ENCODE measurements around the gene PDYN.

PDYN gene

GRCh38 chr20:1949347-1950100, 44.3 kb downstream of the PDYN start:
- DNase-seq = no peak

DNA sequence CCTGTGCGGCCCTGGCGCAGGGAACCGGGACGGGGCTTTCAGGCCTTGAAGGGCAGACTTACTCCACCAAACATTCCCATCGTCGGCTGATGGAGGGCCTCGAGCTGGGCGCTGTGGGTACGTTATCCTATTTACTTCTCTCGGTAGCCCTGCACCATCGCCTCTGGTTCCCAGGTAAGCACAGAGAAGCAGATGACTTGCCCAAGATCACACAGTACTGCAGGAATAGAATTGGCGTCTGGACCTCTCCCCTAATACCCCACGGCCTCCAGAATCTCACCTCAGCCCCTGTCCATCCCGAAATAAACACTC, 46.4 kb downstream of the PDYN start:
- DNase-seq = no peak

DNA sequence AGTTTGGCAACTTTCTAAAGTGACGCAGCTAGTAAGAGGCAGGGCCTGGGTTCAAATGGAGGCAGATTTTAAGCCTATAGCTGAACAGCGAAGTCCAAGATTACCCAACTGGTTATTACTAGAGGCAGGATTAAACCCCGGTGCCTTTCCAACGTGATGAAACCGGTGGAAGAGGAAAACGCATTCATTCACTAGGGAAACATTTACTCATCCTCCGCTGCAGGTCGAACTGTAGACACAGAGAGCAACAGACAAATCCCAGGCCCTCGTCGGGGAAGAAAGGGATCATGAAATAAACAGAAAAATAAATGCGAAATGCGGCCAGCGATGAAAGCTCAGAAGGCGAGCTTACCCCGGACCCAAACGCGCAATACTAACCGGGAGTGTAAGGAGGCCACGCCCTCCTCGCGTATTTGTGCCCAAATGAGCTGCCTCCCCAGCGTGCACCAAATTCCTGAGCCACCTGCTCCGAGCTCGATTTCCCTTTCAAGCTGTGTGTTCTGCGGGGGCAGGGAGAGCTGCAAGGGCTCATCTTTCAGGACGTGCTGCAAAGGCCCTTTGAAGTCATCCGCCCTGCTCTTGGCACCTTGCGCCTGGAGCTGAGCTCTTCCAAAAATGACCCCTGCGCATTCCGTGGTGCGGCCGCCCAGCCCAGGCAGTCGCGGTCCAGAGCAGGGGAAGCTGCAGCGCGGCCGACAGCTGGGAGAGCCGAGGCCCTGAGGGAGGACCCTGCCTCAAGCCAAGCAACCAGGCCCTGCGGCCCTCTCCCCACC, 46.9 kb downstream of the PDYN start:
- DNase-seq = no peak

DNA sequence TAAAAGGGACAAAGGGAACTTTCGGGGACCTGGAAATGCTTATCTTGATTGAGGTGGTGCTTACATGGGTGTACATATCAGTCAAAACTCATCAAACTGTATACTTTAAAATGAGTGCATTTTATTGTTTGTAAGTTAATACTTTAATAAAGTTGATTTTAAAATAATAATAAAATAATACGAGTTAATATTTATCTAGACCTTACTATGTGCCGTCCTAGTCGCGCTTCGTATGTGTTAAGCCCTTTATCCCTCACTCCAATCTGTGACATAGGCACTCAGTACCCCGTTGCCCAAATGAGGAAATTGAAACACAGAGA, 47.5 kb downstream of the PDYN start:
- no peak for DNase-seq

GRCh38 chr20:1945660-1946059, 48.2 kb downstream of the PDYN start:
- DNase-seq = no peak

GRCh38 chr20:1945134-1945618, 48.7 kb downstream of the PDYN start:
- DNase-seq = no peak

- DNase-seq = no peak
Measured at GRCh38 chr20:1944345-1945091, 49.3 kb downstream of the PDYN start.

DNA sequence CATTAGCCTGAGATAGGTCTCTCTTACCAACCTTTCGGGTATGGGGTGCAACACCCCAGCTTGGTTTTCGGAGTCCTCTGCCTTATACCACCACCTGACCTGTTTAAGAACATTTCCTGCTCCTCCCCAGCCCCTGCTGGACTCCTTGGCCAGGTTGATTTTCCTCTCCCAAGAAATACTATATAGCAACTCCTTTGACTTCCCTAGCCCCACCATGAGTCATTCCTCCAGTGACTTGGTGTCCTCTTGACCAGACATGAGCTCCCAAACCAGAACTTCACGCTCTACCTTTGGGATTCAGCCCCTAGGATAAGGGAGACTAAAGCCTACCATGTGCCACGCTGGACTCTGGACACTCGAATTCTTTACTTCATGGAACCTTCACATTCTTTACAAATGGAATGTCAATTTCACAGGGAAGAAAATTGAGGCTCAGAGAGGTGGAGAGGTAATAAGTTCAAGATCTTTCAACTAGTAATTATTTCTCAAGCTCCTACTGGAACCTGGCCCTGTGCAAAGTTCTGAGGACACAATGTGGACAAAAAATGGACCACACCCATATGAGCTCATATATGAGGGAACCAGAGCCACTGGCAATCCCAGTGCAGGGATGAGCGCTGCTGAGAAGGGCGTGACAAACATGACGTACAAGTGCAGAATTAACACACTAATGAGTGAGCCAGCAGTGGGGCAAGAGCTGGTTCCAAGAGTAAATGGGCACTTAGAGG, 50.4 kb downstream of the PDYN start:
- DNase-seq = no peak

DNA sequence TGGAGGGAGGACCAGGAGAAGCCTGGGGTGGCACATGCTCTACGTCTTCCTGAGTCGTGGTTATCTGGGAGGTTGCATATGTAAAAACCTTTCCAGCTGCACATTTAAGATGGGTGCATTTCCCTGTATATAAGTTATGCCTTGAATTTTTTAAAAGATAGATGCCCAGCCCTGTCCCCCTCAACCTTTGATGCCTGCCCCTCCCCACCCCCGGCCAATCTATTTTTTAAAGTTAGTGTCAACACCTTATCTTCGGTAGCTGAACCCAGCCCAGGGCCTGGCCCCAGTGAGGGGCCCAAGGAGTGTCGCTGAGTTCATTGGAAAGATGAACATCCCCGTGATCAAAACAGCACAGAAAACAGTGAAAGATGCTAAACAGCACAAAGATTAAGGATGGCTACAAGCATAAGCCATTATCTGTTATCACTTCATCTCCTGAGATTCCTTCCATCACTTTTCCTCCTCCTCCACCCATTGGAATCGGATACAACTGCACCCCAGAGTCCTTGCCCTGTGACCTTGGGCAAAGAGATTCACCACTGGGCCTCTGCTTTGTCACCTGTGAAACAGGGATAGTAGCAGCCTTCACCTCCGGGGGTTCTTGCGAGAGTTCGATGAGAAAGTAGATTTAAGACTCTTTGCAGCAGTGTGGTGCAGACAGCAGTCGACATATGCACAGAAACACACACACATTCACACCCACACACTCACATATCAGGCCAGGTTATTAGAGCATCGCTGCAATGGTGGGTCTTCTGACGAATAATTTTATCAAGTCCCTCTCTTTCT, 51.2 kb downstream of the PDYN start:
- no peak for DNase-seq

DNA sequence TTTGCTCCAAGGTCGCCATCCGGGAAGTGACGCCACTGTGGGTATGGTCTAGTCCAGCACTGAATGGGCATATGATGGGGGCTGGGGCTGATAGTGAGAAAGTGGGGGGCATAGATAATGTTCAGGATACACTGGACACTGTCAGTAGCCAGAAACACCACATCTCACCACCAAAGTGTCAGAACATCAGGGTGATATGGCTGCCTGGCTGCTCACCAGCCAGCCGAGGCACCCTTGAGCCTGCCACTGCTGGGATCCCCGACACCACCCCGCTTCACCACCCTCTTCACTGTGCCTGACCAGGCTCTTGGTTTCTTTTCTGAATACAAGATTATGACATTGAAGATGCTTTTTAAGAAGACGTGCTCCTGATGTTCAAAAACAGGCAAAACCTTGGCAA, 51.8 kb downstream of the PDYN start:
- no peak for DNase-seq

DNA sequence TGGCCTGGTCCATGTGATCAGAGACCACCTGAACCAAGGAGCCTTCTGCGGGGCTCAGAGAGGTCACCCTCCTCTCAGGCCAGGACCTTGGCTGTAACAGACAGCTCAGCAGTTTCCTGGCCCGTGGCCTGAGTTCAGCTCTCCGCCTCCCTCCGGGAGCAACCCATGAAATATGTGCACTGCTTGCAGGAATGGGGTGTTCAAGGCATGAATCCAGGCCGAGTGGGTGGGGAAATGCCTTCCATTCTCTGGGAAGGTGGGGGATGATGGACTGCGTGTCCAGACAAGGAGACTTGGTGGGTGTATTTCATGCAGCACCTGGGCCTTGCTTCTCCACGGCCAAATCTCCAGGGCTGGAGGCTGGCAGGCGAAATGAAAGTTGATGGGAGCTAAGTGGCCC, 52.6 kb downstream of the PDYN start:
- DNase-seq = no peak

DNA sequence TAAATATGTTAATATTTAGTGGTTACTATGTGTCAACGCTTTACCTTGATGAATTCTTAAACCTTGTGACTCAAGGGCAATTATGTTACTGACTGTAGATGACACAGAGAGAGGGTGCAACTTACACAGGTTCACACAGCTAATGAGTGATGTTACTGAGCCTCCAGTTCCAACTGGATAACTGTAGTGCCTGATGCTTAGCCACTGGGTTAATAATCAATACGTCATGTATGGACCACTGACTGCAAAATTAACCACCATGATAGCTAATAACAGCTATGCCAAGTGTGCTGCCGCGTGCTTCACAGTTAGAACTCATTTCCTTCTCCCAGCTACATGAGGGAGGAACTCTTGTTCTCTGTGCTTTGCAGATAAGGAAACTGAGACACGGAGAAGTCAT, 53.3 kb downstream of the PDYN start:
- no peak for DNase-seq

- DNase-seq = no peak
Measured at GRCh38 chr20:1939270-1939595, 54.6 kb downstream of the PDYN start.

- no peak for DNase-seq
Measured at GRCh38 chr20:1938464-1939269, 55.2 kb downstream of the PDYN start.

DNA sequence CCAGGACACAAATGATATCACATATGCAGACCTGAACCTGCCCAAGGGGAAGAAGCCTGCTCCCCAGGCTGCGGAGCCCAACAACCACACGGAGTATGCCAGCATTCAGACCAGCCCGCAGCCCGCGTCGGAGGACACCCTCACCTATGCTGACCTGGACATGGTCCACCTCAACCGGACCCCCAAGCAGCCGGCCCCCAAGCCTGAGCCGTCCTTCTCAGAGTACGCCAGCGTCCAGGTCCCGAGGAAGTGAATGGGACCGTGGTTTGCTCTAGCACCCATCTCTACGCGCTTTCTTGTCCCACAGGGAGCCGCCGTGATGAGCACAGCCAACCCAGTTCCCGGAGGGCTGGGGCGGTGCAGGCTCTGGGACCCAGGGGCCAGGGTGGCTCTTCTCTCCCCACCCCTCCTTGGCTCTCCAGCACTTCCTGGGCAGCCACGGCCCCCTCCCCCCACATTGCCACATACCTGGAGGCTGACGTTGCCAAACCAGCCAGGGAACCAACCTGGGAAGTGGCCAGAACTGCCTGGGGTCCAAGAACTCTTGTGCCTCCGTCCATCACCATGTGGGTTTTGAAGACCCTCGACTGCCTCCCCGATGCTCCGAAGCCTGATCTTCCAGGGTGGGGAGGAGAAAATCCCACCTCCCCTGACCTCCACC, 56.4 kb downstream of the PDYN start:
- DNase-seq = no peak

DNA sequence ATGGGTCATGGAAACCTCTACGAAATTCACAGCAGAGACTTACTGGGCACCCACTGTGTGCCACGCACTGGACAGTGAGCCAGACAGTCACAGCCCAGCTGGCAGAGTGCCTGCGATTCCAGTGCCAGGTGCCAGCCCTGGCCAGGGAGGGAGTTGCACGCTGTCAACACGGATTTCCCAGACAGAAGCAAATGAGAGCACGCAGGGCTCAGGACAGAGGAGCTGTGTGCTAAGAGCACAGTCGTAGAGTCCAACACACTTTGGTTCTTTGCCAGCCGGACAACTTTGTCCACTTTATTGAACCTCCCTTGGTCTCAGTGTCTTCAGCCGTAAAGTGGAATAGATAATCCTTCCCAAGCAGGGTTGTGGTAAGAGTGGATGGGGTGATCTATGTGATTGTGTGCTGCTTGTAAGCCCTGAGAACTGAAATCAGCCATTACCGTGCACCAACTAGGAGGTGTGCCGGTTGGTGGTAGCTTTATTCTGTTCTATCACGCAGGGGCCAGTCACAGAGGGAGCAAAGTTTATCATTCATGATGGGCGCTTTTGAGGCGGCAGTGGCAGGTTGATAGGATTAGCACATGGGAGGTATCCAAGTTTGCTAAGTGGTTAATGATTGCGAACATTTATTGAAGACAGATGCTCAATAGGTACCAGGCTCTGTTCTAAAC, 58.0 kb downstream of the PDYN start:
- no peak for DNase-seq

- DNase-seq = no peak
Measured at GRCh38 chr20:1934721-1935573, 58.9 kb downstream of the PDYN start.

- DNase-seq = no peak
Measured at GRCh38 chr20:1934156-1934555, 59.7 kb downstream of the PDYN start.

DNA sequence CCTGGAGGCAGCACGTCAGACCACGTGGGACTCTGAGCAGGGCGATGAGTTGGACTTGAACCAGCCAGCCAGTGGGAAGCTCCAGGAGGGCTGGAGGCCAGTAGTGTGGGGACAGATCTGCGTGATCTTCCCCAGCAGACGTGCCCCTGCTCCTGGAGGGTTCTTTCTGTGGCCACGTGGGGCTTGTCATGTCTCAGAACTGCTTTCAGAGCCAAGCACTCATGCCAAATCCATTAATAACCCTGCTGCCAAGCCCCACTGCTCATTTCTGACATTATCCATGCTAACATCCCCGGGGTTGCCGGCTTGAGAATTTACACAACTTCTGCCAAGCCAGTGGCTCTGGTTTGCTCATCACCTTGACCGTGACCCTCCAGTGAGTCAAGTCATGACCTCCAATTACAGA, 60.4 kb downstream of the PDYN start:
- DNase-seq = no peak

DNA sequence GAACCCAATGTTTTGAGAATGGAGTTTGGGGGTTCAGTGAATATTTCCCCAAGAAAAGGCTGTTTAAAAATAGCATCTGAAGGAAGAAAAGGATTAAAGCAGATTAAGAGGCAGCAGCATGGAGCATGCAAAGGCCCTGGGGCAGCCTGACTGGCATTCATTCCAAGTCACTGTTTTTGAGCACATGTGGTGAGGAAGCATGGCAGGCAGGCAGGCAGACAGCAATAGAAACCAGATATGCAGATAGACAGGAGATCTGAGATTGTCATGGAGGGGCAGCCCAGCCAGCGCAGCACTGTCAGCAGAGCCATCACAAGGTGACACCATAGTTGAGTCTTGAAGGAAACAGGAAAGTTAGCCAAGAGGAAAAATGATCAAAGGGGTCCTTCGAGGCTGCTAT, 60.9 kb downstream of the PDYN start:
- DNase-seq = no peak
